Suprapubic skin (tissue), 4 donors: ENCODE results near the gene ILF2. TPM values are rescaled to one million over a fixed set of nuclear protein-coding genes. Genes with fewer than 3 reads are reported as not detected.

Source experiments
- DNase-seq, 2 donors: peaks; one replicate each; pipeline ENCODE4 v3.0.0-alpha.2; 2019; ENCODE audit warnings: low spot score in 2 of 2
- H3K27ac ChIP-seq: fragments of 200-600 bp; sonication (generic); one replicate; pipeline ENCODE4 v1.5.1; 2019
- H3K27me3 ChIP-seq: fragments of 200-600 bp; sonication (generic); one replicate; pipeline ENCODE4 v1.5.1; 2019
- H3K36me3 ChIP-seq: fragments of 200-600 bp; sonication (generic); one replicate; pipeline ENCODE4 v1.5.1; 2019
- H3K4me1 ChIP-seq: fragments of 200-600 bp; sonication (generic); one replicate; pipeline ENCODE4 v1.5.1; 2019
- H3K4me3 ChIP-seq: fragments of 200-600 bp; sonication (generic); one replicate; pipeline ENCODE4 v1.5.1; 2019; ENCODE audit warnings: mild to moderate bottlenecking
- H3K9me3 ChIP-seq: fragments of 200-600 bp; sonication (generic); one replicate; pipeline ENCODE4 v1.5.1; 2019
- EP300 ChIP-seq: sonication (generic); formaldehyde crosslinking; IDR thresholded peaks from one replicate; pipeline ENCODE4 v1.6.1; 2017; ENCODE audit warnings: antibody characterized with exemption
- POLR2A ChIP-seq, 2 donors: fragments of 450-650 bp; IDR thresholded peaks; one replicate each; pipeline ENCODE4 v1.6.1; 2017; ENCODE audit warnings: antibody characterized with exemption in 2 of 2, mild to moderate bottlenecking in 2 of 2, moderate library complexity in 2 of 2
- POLR2AphosphoS5 ChIP-seq, 3 donors: sonication (generic); formaldehyde crosslinking; IDR thresholded peaks; one replicate each; pipeline ENCODE4 v1.6.1; 2017; ENCODE audit warnings: antibody characterized with exemption in 3 of 3
- WGBS: methylation state at CpG from one replicate; pipeline ENCODE4 v1.1.5; 2018; 5-methylcytosine and 5-hydroxymethylcytosine counted together
- total RNA-seq, 4 donors: library from RNA; depleted of rRNA; stranded (reverse); fragments of >200 nt; gene quantifications; one replicate each; pipeline ENCODE4 v1.1.0, GENCODE V29; 2016
- TF ChIP-seq, protein P1 (sequence below), 2 donors: fragments of 200-600 bp in 1 of 2; fragments of 450-650 bp in 1 of 2; sonication (generic) in 1 of 2; IDR thresholded peaks; one replicate each; pipeline ENCODE4 v1.5.1; 2016 to 2019; ENCODE audit warnings: antibody characterized with exemption in 2 of 2, mild to moderate bottlenecking in 1 of 2, moderate library complexity in 1 of 2

The ILF2 gene
- total RNA-seq, 4 donors from 2014 or later = 68.2 to 149 (median 127) TPM

- Histone ChIP-seq H3K4me1 (peaks cover 15% of the 10 kb centered on the region), H3K27ac (peak overlapping the region; percentile 92), H3K36me3 (peaks cover 37% of the 10 kb centered on the region), H3K4me3 (peak overlapping the region; percentile 71), H3K9me3 (no peaks in the 10 kb centered on the region), H3K27me3 (no peaks in the 10 kb centered on the region)
- no peak for DNase-seq
- TF ChIP-seq POLR2A (IDR thresholded peaks at IDR 0.05) (no peak), EP300 (no peak), POLR2AphosphoS5 (IDR thresholded peaks at IDR 0.05) (no peak)
- TF ChIP-seq, protein P1, sequence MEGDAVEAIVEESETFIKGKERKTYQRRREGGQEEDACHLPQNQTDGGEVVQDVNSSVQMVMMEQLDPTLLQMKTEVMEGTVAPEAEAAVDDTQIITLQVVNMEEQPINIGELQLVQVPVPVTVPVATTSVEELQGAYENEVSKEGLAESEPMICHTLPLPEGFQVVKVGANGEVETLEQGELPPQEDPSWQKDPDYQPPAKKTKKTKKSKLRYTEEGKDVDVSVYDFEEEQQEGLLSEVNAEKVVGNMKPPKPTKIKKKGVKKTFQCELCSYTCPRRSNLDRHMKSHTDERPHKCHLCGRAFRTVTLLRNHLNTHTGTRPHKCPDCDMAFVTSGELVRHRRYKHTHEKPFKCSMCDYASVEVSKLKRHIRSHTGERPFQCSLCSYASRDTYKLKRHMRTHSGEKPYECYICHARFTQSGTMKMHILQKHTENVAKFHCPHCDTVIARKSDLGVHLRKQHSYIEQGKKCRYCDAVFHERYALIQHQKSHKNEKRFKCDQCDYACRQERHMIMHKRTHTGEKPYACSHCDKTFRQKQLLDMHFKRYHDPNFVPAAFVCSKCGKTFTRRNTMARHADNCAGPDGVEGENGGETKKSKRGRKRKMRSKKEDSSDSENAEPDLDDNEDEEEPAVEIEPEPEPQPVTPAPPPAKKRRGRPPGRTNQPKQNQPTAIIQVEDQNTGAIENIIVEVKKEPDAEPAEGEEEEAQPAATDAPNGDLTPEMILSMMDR (IDR thresholded peaks at IDR 0.05) = no peak
- WGBS = 43% methylated on average over 8 of the region's 8 CpGs
Observed at GRCh38 chr1:153659175-153659534, 11.6 kb downstream of the ILF2 start.

- Histone ChIP-seq H3K36me3 (peaks cover 31% of the 10 kb centered on the region), H3K27ac (peak within 1 kb of the TSS; percentile 92), H3K9me3 (no peaks in the 10 kb centered on the region), H3K27me3 (no peaks in the 10 kb centered on the region), H3K4me3 (peak within 1 kb of the TSS; percentile 71), H3K4me1 (peaks cover 15% of the 10 kb centered on the region)
- peak; percentile 95 for DNase-seq
- 2% methylated on average over 45 of the region's 53 CpGs for WGBS
- TF ChIP-seq POLR2AphosphoS5 (IDR thresholded peaks at IDR 0.05) = peak in 1 of 3 donors; percentile 71
- TF ChIP-seq, protein P1 (IDR thresholded peaks at IDR 0.05) = peak in 1 of 2 donors; percentile 14
- TF ChIP-seq POLR2A (IDR thresholded peaks at IDR 0.05) = peak in 1 of 2 donors; percentile 60
- no peak for TF ChIP-seq EP300
Observed at GRCh38 chr1:153658400-153659174, 12.2 kb downstream of the ILF2 start, which contains the start of gene SNAPIN. Gene SNAPIN (plus strand): TSS chr1:153658703. CDS start chr1:153658744, 41 bp downstream.

DNA sequence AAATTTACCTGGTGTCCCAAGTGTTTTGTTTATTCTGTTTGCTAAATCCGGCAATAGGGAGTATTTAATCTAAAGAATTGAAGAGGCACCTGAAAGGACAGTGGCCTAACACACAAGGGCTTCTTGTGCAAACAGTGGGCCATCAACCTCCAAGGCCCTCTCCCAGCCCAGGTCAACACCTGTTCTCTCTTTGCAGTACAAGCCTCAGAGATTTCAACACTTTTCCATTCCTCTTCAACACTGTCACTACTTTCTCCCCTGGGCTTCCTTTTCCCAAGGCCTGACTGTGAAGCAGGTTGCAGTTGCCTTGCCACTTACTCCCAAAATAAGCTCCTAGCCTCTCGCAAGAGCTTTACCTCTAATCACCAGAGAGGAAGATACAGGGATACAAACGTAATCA lies 15.5 kb downstream of the ILF2 start:
- 92% methylated on average over 3 of the region's 3 CpGs for WGBS

DNA sequence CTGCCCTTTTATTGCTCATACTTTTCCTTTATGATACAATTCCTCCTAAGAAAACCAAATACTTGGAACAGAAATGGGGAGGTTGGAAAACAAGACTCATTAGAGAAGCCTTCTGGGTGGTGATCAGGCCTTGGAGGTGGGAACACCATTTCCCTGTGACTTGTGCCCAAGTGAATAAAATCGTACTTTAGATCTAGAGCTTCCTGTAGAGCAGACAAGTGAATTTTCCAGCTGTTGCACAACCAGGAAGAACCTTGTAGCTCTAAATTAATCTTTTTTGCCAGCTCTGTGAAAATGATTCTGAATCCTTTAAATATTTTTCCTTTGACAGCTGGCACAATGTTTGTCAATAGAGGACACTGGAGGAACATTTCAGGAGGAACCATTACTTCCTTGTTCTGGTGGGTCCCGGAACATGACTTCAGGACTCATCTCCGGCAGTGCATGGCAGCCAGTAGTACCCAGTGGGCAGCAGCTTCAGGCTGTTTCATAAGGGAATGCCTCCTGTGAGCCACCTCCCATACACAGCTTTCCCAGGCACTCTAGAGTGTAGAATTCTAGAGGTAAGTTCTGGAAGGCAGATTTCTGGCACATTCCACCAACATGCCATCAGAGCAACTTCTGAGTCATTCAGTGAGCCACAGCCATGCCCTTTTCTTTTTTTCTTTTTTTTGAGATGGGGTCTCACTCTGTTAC lies 17.8 kb downstream of the ILF2 start:
- WGBS = 42% methylated on average over 3 of the region's 3 CpGs
- DNase-seq = peak; percentile 50 to 57
- Histone ChIP-seq H3K9me3 (no peaks in the 10 kb centered on the region), H3K36me3 (no peaks in the 10 kb centered on the region), H3K4me3 (no peak overlapping the region), H3K4me1 (peaks cover 6% of the 10 kb centered on the region), H3K27ac (peak overlapping the region; percentile 54), H3K27me3 (no peaks in the 10 kb centered on the region)
- TF ChIP-seq EP300 = no peak
- no peak for TF ChIP-seq POLR2A (IDR thresholded peaks at IDR 0.05)
- no peak for TF ChIP-seq POLR2AphosphoS5 (IDR thresholded peaks at IDR 0.05)
- TF ChIP-seq, protein P1 (IDR thresholded peaks at IDR 0.05) = no peak

More for the DNA sequence above, 15.5 kb downstream of the ILF2 start:
- no peak for TF ChIP-seq POLR2A (IDR thresholded peaks at IDR 0.05)
- TF ChIP-seq, protein P1 (IDR thresholded peaks at IDR 0.05) = no peak
- no peak for TF ChIP-seq EP300
- TF ChIP-seq POLR2AphosphoS5 (IDR thresholded peaks at IDR 0.05) = no peak
- no peaks in the 10 kb centered on the region for H3K36me3 ChIP-seq
- no peaks in the 10 kb centered on the region for H3K27me3 ChIP-seq
- DNase-seq = peak in 1 of 2 donors; percentile 14
- peaks cover 15% of the 10 kb centered on the region for H3K4me1 ChIP-seq
- H3K27ac ChIP-seq = no peak overlapping the region
- no peak overlapping the region for H3K4me3 ChIP-seq
- H3K9me3 ChIP-seq = no peaks in the 10 kb centered on the region

DNA sequence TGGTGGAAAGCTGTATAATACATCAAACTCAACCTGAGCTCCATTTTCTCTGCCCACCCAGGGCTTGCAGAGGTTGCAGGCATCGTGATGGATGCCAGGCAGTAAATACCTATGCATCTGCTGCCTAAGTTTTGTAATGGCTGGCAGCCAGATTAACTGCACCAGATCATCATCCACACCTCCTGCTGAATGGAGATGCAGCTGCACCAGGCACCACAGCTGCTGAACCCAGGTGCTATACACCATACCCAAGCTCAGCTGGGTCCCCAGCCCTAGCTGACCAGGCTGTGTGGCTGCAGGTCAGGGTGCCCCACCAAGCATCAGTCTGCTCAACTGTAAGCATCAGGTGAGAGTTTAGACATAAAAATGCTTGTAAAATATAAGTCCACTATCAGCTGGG lies 19.0 kb downstream of the ILF2 start:
- 67% methylated on average over 1 of the region's 1 CpG for WGBS
- TF ChIP-seq POLR2AphosphoS5 (IDR thresholded peaks at IDR 0.05) (no peak), POLR2A (IDR thresholded peaks at IDR 0.05) (no peak), EP300 (no peak)
- TF ChIP-seq, protein P1 (IDR thresholded peaks at IDR 0.05) = no peak

More for the DNA sequence above, 19.0 kb downstream of the ILF2 start:
- H3K9me3 ChIP-seq = no peaks in the 10 kb centered on the region
- H3K27ac ChIP-seq = no peak overlapping the region
- no peak overlapping the region for H3K4me3 ChIP-seq
- H3K4me1 ChIP-seq = peaks cover 9% of the 10 kb centered on the region
- H3K27me3 ChIP-seq = no peaks in the 10 kb centered on the region
- DNase-seq = peak in 1 of 2 donors; percentile 20
- H3K36me3 ChIP-seq = peaks cover under 1% of the 10 kb centered on the region
